ENCODE results near the gene MGA.

Gene MGA

GRCh38 chr15:41688671-41689070, 28.5 kb downstream of the MGA start:
- no peak overlapping the region for H3K27ac ChIP-seq (replicated peaks)
- no peak for TF ChIP-seq GABPA (IDR thresholded peaks at IDR 0.05; ENCODE audit: low read depth)
- TF ChIP-seq SPI1 (IDR thresholded peaks at IDR 0.05; ENCODE audit: borderline replicate concordance, low read depth): no peak
- TF ChIP-seq POLR2AphosphoS5 (IDR thresholded peaks at IDR 0.05; ENCODE audit: low read depth): no peak
- no peak for TF ChIP-seq REST (IDR thresholded peaks at IDR 0.05; ENCODE audit: insufficient replicate concordance, low read depth)
- no peak for TF ChIP-seq CTCF (IDR thresholded peaks at IDR 0.05; ENCODE audit: insufficient read depth, low read length)
- H3K27me3 ChIP-seq (ENCODE audit: insufficient read depth, poor library complexity, severe bottlenecking): no peaks in the 10 kb centered on the region
- no peak for DNase-seq (ENCODE audit: low read depth in 1 of 2, low spot score in 1 of 2)
- no peak overlapping the region for H3K4me3 ChIP-seq (replicated peaks; ENCODE audit: insufficient read depth, low read length)

- H3K27ac ChIP-seq (replicated peaks): no peak overlapping the region
- no peak overlapping the region for H3K4me3 ChIP-seq (replicated peaks; ENCODE audit: insufficient read depth, low read length)
- H3K27me3 ChIP-seq (ENCODE audit: insufficient read depth, poor library complexity, severe bottlenecking): no peaks in the 10 kb centered on the region
- TF ChIP-seq REST (IDR thresholded peaks at IDR 0.05; ENCODE audit: insufficient replicate concordance, low read depth) (no peak), GABPA (IDR thresholded peaks at IDR 0.05; ENCODE audit: low read depth) (no peak), SPI1 (IDR thresholded peaks at IDR 0.05; ENCODE audit: borderline replicate concordance, low read depth) (no peak), POLR2AphosphoS5 (IDR thresholded peaks at IDR 0.05; ENCODE audit: low read depth) (no peak), CTCF (IDR thresholded peaks at IDR 0.05; ENCODE audit: insufficient read depth, low read length) (no peak)
- no peak for DNase-seq (ENCODE audit: low read depth in 1 of 2, low spot score in 1 of 2)
Measured at GRCh38 chr15:41689083-41689482, 28.9 kb downstream of the MGA start.

GRCh38 chr15:41689834-41690233, 29.6 kb downstream of the MGA start:
- no peak for TF ChIP-seq SPI1 (IDR thresholded peaks at IDR 0.05; ENCODE audit: borderline replicate concordance, low read depth)
- TF ChIP-seq CTCF (IDR thresholded peaks at IDR 0.05; ENCODE audit: insufficient read depth, low read length): no peak
- peak; percentile 31 to 66 for DNase-seq (ENCODE audit: low read depth in 1 of 2, low spot score in 1 of 2)

GRCh38 chr15:41690636-41691035, 30.4 kb downstream of the MGA start:
- DNase-seq (ENCODE audit: low read depth in 1 of 2, low spot score in 1 of 2): no peak
- no peak overlapping the region for H3K4me3 ChIP-seq (replicated peaks; ENCODE audit: insufficient read depth, low read length)
- no peaks in the 10 kb centered on the region for H3K27me3 ChIP-seq (ENCODE audit: insufficient read depth, poor library complexity, severe bottlenecking)
- H3K27ac ChIP-seq (replicated peaks): no peak overlapping the region
- no peak for TF ChIP-seq CTCF (IDR thresholded peaks at IDR 0.05; ENCODE audit: insufficient read depth, low read length)

More at GRCh38 chr15:41689834-41690233, 29.6 kb downstream of the MGA start:
- H3K27me3 ChIP-seq (ENCODE audit: insufficient read depth, poor library complexity, severe bottlenecking): no peaks in the 10 kb centered on the region
- H3K27ac ChIP-seq (replicated peaks): no peak overlapping the region
- no peak overlapping the region for H3K4me3 ChIP-seq (replicated peaks; ENCODE audit: insufficient read depth, low read length)

Measured in HL-60 (cell line).